CD14-positive monocyte (primary cell): ENCODE data around the gene XXYLT1. TPM values are rescaled to one million over a fixed set of nuclear protein-coding genes. Genes with fewer than 3 reads are reported as not detected.

Experiments
- DNase-seq, 3 donors: peaks; one replicate each; pipeline ENCODE4 v3.0.0-alpha.2; 2011 to 2022
- H2AFZ ChIP-seq: 2 replicates; pipeline ENCODE4 v1.6.0; 2012; ENCODE audit warnings: mild to moderate bottlenecking, low read depth, low read length, inconsistent platforms; ENCODE audit not compliant: insufficient read depth, poor library complexity, severe bottlenecking
- H3K27ac ChIP-seq, 2 donors: 1 replicate in 1 of 2; 2 replicates in 1 of 2; pipeline ENCODE4 v1.5.1; 2012 to 2013; ENCODE audit warnings: low read length in 2 of 2, control low read depth in 1 of 2, inconsistent platforms in 1 of 2, low read depth in 1 of 2, mild to moderate bottlenecking in 1 of 2
- H3K27me3 ChIP-seq, 2 donors: one replicate each; pipeline versions ENCODE4 v1.6.0 to v1.6.1; 2011 to 2013; ENCODE audit warnings: low read length in 2 of 2; ENCODE audit not compliant: control insufficient read depth in 2 of 2, insufficient read depth in 2 of 2
- H3K36me3 ChIP-seq, 2 donors: replicated peaks in 1 of 2; 1 replicate in 1 of 2; 2 replicates in 1 of 2; pipeline versions ENCODE4 v1.5.1 to v1.6.1; 2012 to 2013; ENCODE audit warnings: low read length in 2 of 2, control low read depth in 1 of 2, inconsistent platforms in 1 of 2, mild to moderate bottlenecking in 1 of 2; ENCODE audit not compliant: insufficient read depth in 2 of 2, control insufficient read depth in 1 of 2
- H3K4me1 ChIP-seq, 2 donors: 1 replicate in 1 of 2; 2 replicates in 1 of 2; pipeline versions ENCODE4 v1.5.1 to v1.6.1; 2012 to 2013; ENCODE audit warnings: low read length in 2 of 2, control low read depth in 1 of 2, inconsistent platforms in 1 of 2, mild to moderate bottlenecking in 1 of 2, moderate library complexity in 1 of 2; ENCODE audit not compliant: insufficient read depth in 2 of 2, control insufficient read depth in 1 of 2
- H3K4me2 ChIP-seq: replicated peaks from 2 replicates; pipeline ENCODE3; 2012; ENCODE audit warnings: low read length, moderate library complexity, mild to moderate bottlenecking; ENCODE audit not compliant: poor library complexity, severe bottlenecking; ENCODE audit errors: extremely low read depth
- H3K4me3 ChIP-seq, 3 experiments: fragments of 200-600 bp in 1 of 3; sonication (generic) in 1 of 3; replicated peaks in 1 of 3; 1 replicate in 2 of 3; 2 replicates in 1 of 3; pipeline ENCODE4 v1.5.1; 2011 to 2013; ENCODE audit warnings: low read length in 3 of 3, mild to moderate bottlenecking in 3 of 3, control low read depth in 2 of 3, low read depth in 2 of 3, inconsistent platforms in 1 of 3, moderate library complexity in 1 of 3
- H3K79me2 ChIP-seq: 2 replicates; pipeline ENCODE4 v1.6.0; 2012; ENCODE audit warnings: mild to moderate bottlenecking, control low read depth, inconsistent platforms, low read length, moderate library complexity; ENCODE audit not compliant: insufficient read depth
- H3K9ac ChIP-seq: 2 replicates; pipeline ENCODE4 v1.6.0; 2017; ENCODE audit warnings: low read length, mild to moderate bottlenecking; ENCODE audit not compliant: insufficient read depth, poor library complexity, severe bottlenecking
- H3K9me3 ChIP-seq, 2 donors: replicated peaks in 1 of 2; 1 replicate in 1 of 2; 2 replicates in 1 of 2; pipeline versions ENCODE4 v1.5.1 to v1.6.1; 2012 to 2013; ENCODE audit warnings: low read length in 2 of 2, control low read depth in 1 of 2; ENCODE audit not compliant: control insufficient read depth in 1 of 2, insufficient read depth in 1 of 2
- H4K20me1 ChIP-seq: 2 replicates; pipeline ENCODE4 v1.6.0; 2012; ENCODE audit warnings: mild to moderate bottlenecking, low read length, control low read depth, moderate library complexity; ENCODE audit not compliant: insufficient read depth
- H3K27ac Mint-ChIP-seq, 7 donors: one replicate each; pipeline ENCODE4 v1.8.0; 2020; ENCODE audit warnings: mild to moderate bottlenecking in 7 of 7, mixed read lengths in 7 of 7, moderate library complexity in 6 of 7, inconsistent platforms in 2 of 7
- H3K27me3 Mint-ChIP-seq, 3 donors: one replicate each; pipeline ENCODE4 v1.8.0; 2021 to 2022; ENCODE audit warnings: low read depth in 3 of 3, mild to moderate bottlenecking in 3 of 3, mixed read lengths in 3 of 3, moderate library complexity in 3 of 3, inconsistent platforms in 1 of 3
- H3K36me3 Mint-ChIP-seq, 2 donors: one replicate each; pipeline ENCODE4 v1.8.0; 2020; ENCODE audit warnings: mixed read lengths in 2 of 2, inconsistent platforms in 1 of 2, mild to moderate bottlenecking in 1 of 2
- H3K4me1 Mint-ChIP-seq: one replicate; pipeline ENCODE4 v1.8.0; 2020; ENCODE audit warnings: mild to moderate bottlenecking, mixed read lengths
- H3K4me3 Mint-ChIP-seq, 2 donors: one replicate each; pipeline ENCODE4 v1.8.0; 2020; ENCODE audit warnings: mild to moderate bottlenecking in 2 of 2, mixed read lengths in 2 of 2, moderate library complexity in 1 of 2
- H3K9me3 Mint-ChIP-seq, 7 donors: one replicate each; pipeline ENCODE4 v1.8.0; 2020 to 2022; ENCODE audit warnings: mixed read lengths in 7 of 7, mild to moderate bottlenecking in 6 of 7, moderate library complexity in 6 of 7, inconsistent platforms in 2 of 7
- CTCF ChIP-seq: fragments of 200-600 bp; IDR thresholded peaks from one replicate; pipeline ENCODE4 v1.8.0; 2022; ENCODE audit warnings: antibody characterized with exemption, mild to moderate bottlenecking
- WGBS: methylation state at CpG from one replicate; pipeline ENCODE4 v1.1.5; 2013; ENCODE audit warnings: missing lambda C conversion rate; ENCODE audit not compliant: insufficient coverage; 5-methylcytosine and 5-hydroxymethylcytosine counted together
- intact Hi-C, 2 donors: fragments of 100-400 bp; cut with micrococcal nuclease; formaldehyde crosslinking; loops; one replicate each; pipeline versions ENCODE4 v1.15.0 to v1.15.1; 2023
- polyA plus RNA-seq, 3 donors: library from polyadenylated mRNA; depleted of rRNA in 1 of 3; unstranded in 2 of 3; stranded (reverse) in 1 of 3; fragments of 300-500 nt in 2 of 3; fragments of >200 nt in 1 of 3; fragmentation: Illumina TruSeq in 2 of 3; gene quantifications; 1 replicate in 2 of 3; 2 replicates in 1 of 3; pipeline ENCODE4 v1.2.3, GENCODE V29; 2012 to 2021

The XXYLT1 gene
- polyA plus RNA-seq, 3 donors, result 11.8 to 13.5 (median 13.2) TPM

GRCh38 chr3:195042743-195043606 lies 228.0 kb downstream of the XXYLT1 start:
- Histone ChIP-seq H2AFZ (no peak overlapping the region), H3K27ac (peak overlapping the region in 1 of 2 donors; percentile 8), H4K20me1 (no peaks in the 10 kb centered on the region), H3K36me3 (no peaks in the 10 kb centered on the region), H3K9ac (no peak overlapping the region), H3K4me1 (peaks cover 39 to 42% of the 10 kb centered on the region in 2 donors), H3K27me3 (no peaks in the 10 kb centered on the region), H3K4me3 (no peak overlapping the region), H3K79me2 (no peaks in the 10 kb centered on the region), H3K9me3 (no peaks in the 10 kb centered on the region), H3K4me2 (peak overlapping the region; percentile 14)
- Mint-ChIP-seq H3K9me3 (peaks cover 0 to 3% (median 0%) of the 10 kb centered on the region in 7 donors), H3K27ac (no peak overlapping the region), H3K36me3 (peaks cover 0 to 4% of the 10 kb centered on the region in 2 donors), H3K27me3 (peaks cover 0 to 9% (median 9%) of the 10 kb centered on the region in 3 donors), H3K4me1 (peaks cover 41% of the 10 kb centered on the region), H3K4me3 (no peak overlapping the region)
- WGBS, result 81% methylated on average over 17 of the region's 19 CpGs
- TF ChIP-seq CTCF, result no peak
- DNase-seq, result peak; percentile 18 to 46 (median 21)
- intact Hi-C loops, result no loop called here

DNA sequence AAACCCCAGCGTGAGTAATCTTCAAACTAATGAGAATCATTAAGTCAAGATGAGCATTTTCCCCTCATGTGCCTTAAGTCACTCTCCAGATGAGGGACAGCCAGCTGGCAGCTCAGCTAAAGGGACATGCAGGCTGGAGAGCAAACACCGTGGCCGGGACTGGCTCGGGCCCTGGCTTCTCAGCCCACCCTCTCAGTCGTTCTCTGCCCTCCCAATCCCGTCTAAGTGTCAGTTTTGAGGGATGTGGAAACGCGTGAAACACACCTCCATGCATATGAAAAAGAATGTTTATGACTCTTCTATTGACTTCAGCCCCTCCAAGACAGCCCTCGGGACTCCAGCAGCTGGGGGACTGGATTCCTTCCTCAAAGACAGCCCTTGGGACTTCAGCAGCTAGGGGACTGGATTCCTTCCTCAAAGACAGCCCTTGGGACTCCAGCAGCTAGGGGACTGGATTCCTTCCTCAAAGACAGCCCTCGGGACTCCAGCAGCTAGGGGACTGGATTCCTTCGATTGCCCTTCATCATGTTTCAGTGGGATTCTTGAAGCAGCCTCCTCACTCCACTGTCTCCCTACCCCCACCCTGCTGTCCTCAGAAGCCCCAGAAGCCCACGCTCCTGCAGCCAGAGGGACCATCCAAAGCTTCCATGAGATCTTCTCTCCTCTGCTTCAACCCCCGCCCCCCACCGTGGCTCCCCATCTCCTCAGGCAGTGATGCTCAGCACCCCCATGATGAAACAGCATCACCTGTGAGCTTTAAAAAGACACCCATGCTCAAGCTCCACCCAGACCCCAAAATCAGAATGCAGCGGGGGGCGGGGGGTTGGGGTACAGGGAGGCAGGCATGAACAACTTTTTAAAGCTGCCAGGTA lies 228.9 kb downstream of the XXYLT1 start:
- H3K9me3 ChIP-seq, result no peaks in the 10 kb centered on the region
- no peak overlapping the region for H3K9ac ChIP-seq
- H3K27me3 ChIP-seq, result no peaks in the 10 kb centered on the region
- peaks cover 0 to 9% (median 0%) of the 10 kb centered on the region in 7 donors for H3K9me3 Mint-ChIP-seq
- no peaks in the 10 kb centered on the region for H4K20me1 ChIP-seq
- H3K4me1 Mint-ChIP-seq, result peaks cover 38% of the 10 kb centered on the region
- intact Hi-C loops, result no loop called here
- TF ChIP-seq CTCF, result no peak
- WGBS, result 85% methylated on average over 6 of the region's 16 CpGs
- H3K4me1 ChIP-seq, result peaks cover 38 to 42% of the 10 kb centered on the region in 2 donors
- no peaks in the 10 kb centered on the region for H3K79me2 ChIP-seq
- peak overlapping the region in 3 of 7 donors; percentile 35 to 65 (median 63) for H3K27ac Mint-ChIP-seq
- no peak overlapping the region for H2AFZ ChIP-seq
- peak in 1 of 3 donors; percentile 65 for DNase-seq
- peaks cover 0 to 9% (median 9%) of the 10 kb centered on the region in 3 donors for H3K27me3 Mint-ChIP-seq
- H3K36me3 ChIP-seq, result no peaks in the 10 kb centered on the region
- H3K4me2 ChIP-seq, result peak overlapping the region; percentile 14
- H3K36me3 Mint-ChIP-seq, result peaks cover 0 to 4% of the 10 kb centered on the region in 2 donors
- no peak overlapping the region for H3K4me3 Mint-ChIP-seq
- H3K4me3 ChIP-seq, result no peak overlapping the region
- no peak overlapping the region for H3K27ac ChIP-seq
